ENCODE results near the gene PPP1R3E.

PPP1R3E gene

GRCh38 chr14:23302290-23303225 is at the start of gene PPP1R3E:
Gene PPP1R3E (minus strand): TSS chr14:23302859. CDS start chr14:23302576, 283 bp downstream.
- peak within 1 kb of the TSS; percentile 94 for H3K27ac ChIP-seq
- TF ChIP-seq ZFX (IDR thresholded peaks at IDR 0.05) = peak; percentile 79; the same call in 1 of the 2 replicates
- no peak for TF ChIP-seq CTCF (conservative IDR thresholded peaks at IDR 0.05)

GRCh38 chr14:23351681-23352505 is 49.2 kb upstream of the PPP1R3E start:
- H3K27ac ChIP-seq = peak overlapping the region; percentile 51
- TF ChIP-seq CTCF (conservative IDR thresholded peaks at IDR 0.05) (no peak; the same call in 1 of the 2 replicates), ZFX (IDR thresholded peaks at IDR 0.05) (no peak)

- TF ChIP-seq ZFX (IDR thresholded peaks at IDR 0.05) (no peak), CTCF (conservative IDR thresholded peaks at IDR 0.05) (no peak)
- H3K27ac ChIP-seq = no peak overlapping the region
Observed at GRCh38 chr14:23349156-23349845, 46.6 kb upstream of the PPP1R3E start.

- H3K27ac ChIP-seq = no peak overlapping the region
- TF ChIP-seq ZFX (IDR thresholded peaks at IDR 0.05) = no peak
- no peak for TF ChIP-seq CTCF (conservative IDR thresholded peaks at IDR 0.05)
Observed at GRCh38 chr14:23348297-23348655, 45.6 kb upstream of the PPP1R3E start.

- TF ChIP-seq CTCF (conservative IDR thresholded peaks at IDR 0.05) (no peak), ZFX (IDR thresholded peaks at IDR 0.05) (no peak)
- no peak overlapping the region for H3K27ac ChIP-seq
Observed at GRCh38 chr14:23347406-23348296, 45.0 kb upstream of the PPP1R3E start.

- no peak overlapping the region for H3K27ac ChIP-seq
- no peak for TF ChIP-seq CTCF (conservative IDR thresholded peaks at IDR 0.05)
- TF ChIP-seq ZFX (IDR thresholded peaks at IDR 0.05) = no peak
Observed at GRCh38 chr14:23346693-23347405, 44.2 kb upstream of the PPP1R3E start.
